GM12878 (cell line): ENCODE results near the gene FGD3. TPM values are rescaled to one million over a fixed set of nuclear protein-coding genes. Genes with fewer than 3 reads are reported as not detected.

ENCODE experiments used
- ATAC-seq: fragments of 200-7000 bp; cut with Tn5 transposase; 3 replicates; pipeline ENCODE4 v1.9.1; 2020; ENCODE audit warnings: mild to moderate bottlenecking, moderate library complexity
- BruUV-seq: library from RNA; stranded (reverse); fragments of 400-500 nt; replicated peaks from 2 replicates; lab custom pipeline; 2021; lab: Mats Ljungman, UMichigan
- CTCF ChIA-PET: fragments of 300-600 bp; sonication (Branson Sonifier 250); formaldehyde crosslinking; extraction: SDS; loops from one replicate; lab custom pipeline; 2021; ENCODE audit warnings: inconsistent platforms; lab: Yijun Ruan, JAX
- POLR2A ChIA-PET: fragments of 350-600 bp; formaldehyde crosslinking; extraction: SDS; loops from one replicate; lab custom pipeline; 2021; ENCODE audit warnings: inconsistent platforms; lab: Charles Lee
- RAD21 ChIA-PET: fragments of 300-600 bp; sonication (Branson Sonifier 250); formaldehyde crosslinking; loops from one replicate; lab custom pipeline; 2023; ENCODE audit warnings: antibody characterized with exemption; ENCODE audit not compliant: unreplicated experiment; lab: Charles Lee
- SMC1A ChIA-PET: fragments of 300-600 bp; sonication (Branson Sonifier 250); formaldehyde crosslinking; loops from one replicate; lab custom pipeline; 2023; ENCODE audit not compliant: unreplicated experiment, uncharacterized antibody; lab: Charles Lee
- DNase-seq: peaks from one replicate; pipeline ENCODE4 v3.0.0-alpha.2; 2011; ENCODE audit warnings: low read depth, low spot score
- FAIRE-seq: peaks from 3 replicates; lab custom pipeline; 2011; peaks lifted over from hg19 to GRCh38; lab: Jason Lieb, UNC
- H2AFZ ChIP-seq: 2 replicates; pipeline ENCODE4 v1.6.0; 2011; ENCODE audit warnings: low read depth, low read length, control low read depth; ENCODE audit not compliant: control insufficient read depth
- H3K27ac ChIP-seq: 2 replicates; pipeline ENCODE4 v1.5.1; 2011; ENCODE audit warnings: control low read depth; ENCODE audit not compliant: control insufficient read depth, insufficient read depth
- H3K27me3 ChIP-seq, 2 experiments: replicated peaks in 1 of 2; 2 replicates each; pipeline versions ENCODE4 v1.6.0 to v1.6.1; 2011; ENCODE audit warnings: low read length in 1 of 2; ENCODE audit not compliant: control insufficient read depth in 2 of 2, insufficient read depth in 2 of 2
- H3K36me3 ChIP-seq, 2 experiments: 2 replicates each; pipeline ENCODE4 v1.5.1; 2011; ENCODE audit warnings: low read length in 1 of 2; ENCODE audit not compliant: control insufficient read depth in 2 of 2, insufficient read depth in 2 of 2
- H3K4me1 ChIP-seq: 2 replicates; pipeline ENCODE4 v1.6.1; 2011; ENCODE audit warnings: mild to moderate bottlenecking, low read length, moderate library complexity, mixed read lengths; ENCODE audit not compliant: control insufficient read depth, insufficient read depth
- H3K4me2 ChIP-seq: 2 replicates; pipeline ENCODE4 v1.6.0; 2011; ENCODE audit warnings: control low read depth; ENCODE audit not compliant: control insufficient read depth, insufficient read depth
- H3K4me3 ChIP-seq: fragments of 200-600 bp; sonication (generic); 2 replicates; pipeline ENCODE4 v1.5.1; 2016
- H3K79me2 ChIP-seq: 2 replicates; pipeline ENCODE4 v1.6.0; 2011; ENCODE audit warnings: low read length; ENCODE audit not compliant: control insufficient read depth, insufficient read depth
- H3K9ac ChIP-seq: 2 replicates; pipeline ENCODE4 v1.8.0; 2011; ENCODE audit warnings: low read length, control low read depth, mixed read lengths; ENCODE audit not compliant: control insufficient read depth, insufficient read depth
- H3K9me3 ChIP-seq: replicated peaks from 3 replicates; pipeline ENCODE4 v1.5.1; 2011; ENCODE audit warnings: mild to moderate bottlenecking, low read length; ENCODE audit not compliant: control insufficient read depth, insufficient read depth
- H4K20me1 ChIP-seq: 2 replicates; pipeline ENCODE4 v1.6.0; 2011; ENCODE audit not compliant: control insufficient read depth, insufficient read depth
- ASH2L ChIP-seq: fragments of 300-600, 200-600 bp; sonication (generic); IDR thresholded peaks from 2 replicates; pipeline ENCODE4 v1.6.1; 2017; ENCODE audit warnings: low read depth, mild to moderate bottlenecking, borderline replicate concordance
- HSF1 ChIP-seq: fragments of 150-350 bp; IDR thresholded peaks from 2 replicates; pipeline ENCODE4 v1.6.1; 2014; ENCODE audit warnings: mild to moderate bottlenecking, low read depth, low read length
- IRF5 ChIP-seq: fragments of 450-650 bp; IDR thresholded peaks from 2 replicates; pipeline ENCODE4 v1.6.1; 2017; ENCODE audit warnings: borderline replicate concordance
- JUND ChIP-seq: IDR thresholded peaks from 2 replicates; pipeline ENCODE4 v1.6.1; 2012; ENCODE audit warnings: low read depth, mild to moderate bottlenecking, low read length, improper control_type of control experiment, moderate library complexity
- RCOR1 ChIP-seq: conservative IDR thresholded peaks from 2 replicates; pipeline ENCODE4 v1.6.1; 2012; ENCODE audit warnings: low read depth, low read length, improper control_type of control experiment
- STAT3 ChIP-seq: IDR thresholded peaks from 2 replicates; pipeline ENCODE4 v1.6.1; 2011; ENCODE audit warnings: low read depth, low read length, improper control_type of control experiment
- TBL1XR1 ChIP-seq: IDR thresholded peaks from 2 replicates; pipeline ENCODE4 v1.6.1; 2012; ENCODE audit warnings: low read depth, low read length, improper control_type of control experiment
- ZBTB40 ChIP-seq: fragments of 450-650 bp; IDR thresholded peaks from 2 replicates; pipeline ENCODE4 v1.6.1; 2016; ENCODE audit warnings: mild to moderate bottlenecking, moderate library complexity, borderline replicate concordance
- WGBS: methylation state at CpG from one replicate; pipeline ENCODE4 v1.1.6; 2016; ENCODE audit warnings: low lambda C conversion rate; ENCODE audit not compliant: insufficient replicate concordance, insufficient coverage; ENCODE audit errors: missing lambda C conversion rate; 5-methylcytosine and 5-hydroxymethylcytosine counted together
- in situ Hi-C: fragments of 300-500 bp; cut with MboI; formaldehyde crosslinking; loops from 9 replicates; pipeline ENCODE4 v1.14.3; 2018; ENCODE audit warnings: mixed read lengths
- intact Hi-C: fragments of 100-400 bp; cut with micrococcal nuclease; formaldehyde crosslinking; loops from one replicate; pipeline ENCODE4 v1.14.2; 2022; ENCODE audit not compliant: unreplicated experiment
- polyA plus RNA-seq, 11 experiments: library from polyadenylated mRNA; depleted of rRNA in 4 of 11; unstranded in 6 of 11; stranded (reverse) in 5 of 11; fragments of >200 nt; fragmentation: Nextera tagmentation in 4 of 11; fragmentation: Illumina TruSeq in 1 of 11; extraction: Ambion mirVana in 4 of 11; extraction: Trizol in 1 of 11; gene quantifications; 1 replicate in 1 of 11; 2 replicates in 10 of 11; pipeline versions ENCODE4 v1.2.1 to v1.2.3, GENCODE V29; 2011 to 2016; ENCODE audit warnings: inconsistent platforms in 2 of 11, missing spikeins in 2 of 11, low read depth in 1 of 11
- total RNA-seq, 4 experiments: library from RNA; depleted of rRNA in 3 of 4; stranded (reverse); fragments of >200 nt in 3 of 4; fragmentation: Illumina TruSeq in 1 of 4; extraction: Trizol in 1 of 4; gene quantifications; 2 replicates each; pipeline versions ENCODE4 v1.2.1 to v1.2.3, GENCODE V29; 2013 to 2021

FGD3 gene
- total and polyA plus RNA-seq, 10 of the 15 experiments (the other 5 are each of a cell fraction or from before 2014, with no cell fraction given), result 0.26 to 18.1 (median 12.4) TPM

GRCh38 chr9:93064392-93065134 is 117.2 kb downstream of the FGD3 start (continued):
- TF ChIP-seq ZBTB40, result no peak; the same call in 1 of the 2 replicates
- TF ChIP-seq HSF1, result no peak
- TF ChIP-seq, all 136 proteins: peak for 59

GRCh38 chr9:93065135-93065720 is 117.9 kb downstream of the FGD3 start:
- Histone ChIP-seq H3K27me3 (no peaks in the 10 kb centered on the region), H3K4me3 (no peak overlapping the region), H3K27ac (peak overlapping the region; percentile 88), H3K9ac (no peak overlapping the region), H3K4me1 (peaks cover 47% of the 10 kb centered on the region), H3K9me3 (no peaks in the 10 kb centered on the region), H2AFZ (no peak overlapping the region), H3K36me3 (peaks cover 3 to 4% of the 10 kb centered on the region in 2 experiments; a peak in 3 of 4 replicates), H3K79me2 (peaks cover 49% of the 10 kb centered on the region), H4K20me1 (no peaks in the 10 kb centered on the region), H3K4me2 (peak overlapping the region; percentile 93)
- RAD21 ChIA-PET, result interaction anchor here (0.9 to 1.6 kb wide), 11 partner anchors 28 to 389 kb away, joined by 3 to 13 read pairs (median 6); partner anchors contain the start of gene NINJ1
- BruUV-seq, result no TSS peak
- in situ Hi-C loops, result no loop called here
- intact Hi-C loops, result loop anchor here (2.0 kb wide), 1 partner anchor 100 kb away; no protein-coding TSS in a partner anchor
- CTCF ChIA-PET, result interaction anchor here (0.6 to 2.8 kb wide), 10 partner anchors 26 to 111 kb away, joined by 3 to 15 read pairs (median 4); no protein-coding TSS in a partner anchor
- POLR2A ChIA-PET, result interaction anchor here (0.5 to 1.5 kb wide), 10 partner anchors 10 to 508 kb away, joined by 3 to 20 read pairs (median 4); partner anchors contain the start of gene CARD19
- ATAC-seq (no peak), DNase-seq (no peak), FAIRE-seq (no peak)
- 96% methylated on average over 15 of the region's 15 CpGs for WGBS
- SMC1A ChIA-PET, result interaction anchor here (1.0 to 2.0 kb wide), 11 partner anchors 8 to 763 kb away, joined by 3 to 12 read pairs (median 5); no protein-coding TSS in a partner anchor
- TF ChIP-seq ASH2L (no peak), RCOR1 (no peak), STAT3 (no peak), JUND (no peak), IRF5 (no peak), TBL1XR1 (no peak), HSF1 (no peak)
